Measurements from ENCODE around the gene AKAP7. TPM values are rescaled to one million over a fixed set of nuclear protein-coding genes. Genes with fewer than 3 reads are reported as not detected.

The AKAP7 gene
- total RNA-seq, 1 experiment from 2014 or later, result 3.1 TPM

DNA sequence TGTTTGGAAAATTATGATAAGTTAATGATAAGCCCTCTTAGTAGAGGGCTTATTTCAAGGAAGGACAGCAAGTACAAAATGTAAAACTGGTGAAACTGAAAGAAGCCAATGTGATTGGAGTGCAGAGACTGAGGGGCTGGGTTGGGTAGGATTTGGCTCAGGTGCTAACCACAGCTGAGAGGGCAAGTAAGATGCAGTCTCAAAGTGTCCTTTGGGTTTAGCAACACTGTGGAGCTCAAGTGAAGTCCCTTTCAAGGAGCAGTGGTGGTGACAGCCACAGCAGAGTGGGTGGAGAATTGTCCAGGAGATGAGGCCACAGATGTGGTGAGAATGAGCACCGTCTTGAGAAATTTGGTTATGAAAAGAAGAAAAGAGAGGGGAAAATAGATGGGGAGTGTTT, 181.4 kb downstream of the AKAP7 start:
- TF ChIP-seq SIN3A (IDR thresholded peaks at IDR 0.05; ENCODE audit: low read depth) (no peak), ATF3 (IDR thresholded peaks at IDR 0.05) (no peak), SP1 (IDR thresholded peaks at IDR 0.05; ENCODE audit: low read depth) (no peak), TCF7L2 (IDR thresholded peaks at IDR 0.05; ENCODE audit: borderline replicate concordance, extremely low read depth, insufficient read depth, insufficient read length) (no peak), CEBPB (IDR thresholded peaks at IDR 0.05; ENCODE audit: low read depth) (no peak)
- TF ChIP-seq, protein P1, sequence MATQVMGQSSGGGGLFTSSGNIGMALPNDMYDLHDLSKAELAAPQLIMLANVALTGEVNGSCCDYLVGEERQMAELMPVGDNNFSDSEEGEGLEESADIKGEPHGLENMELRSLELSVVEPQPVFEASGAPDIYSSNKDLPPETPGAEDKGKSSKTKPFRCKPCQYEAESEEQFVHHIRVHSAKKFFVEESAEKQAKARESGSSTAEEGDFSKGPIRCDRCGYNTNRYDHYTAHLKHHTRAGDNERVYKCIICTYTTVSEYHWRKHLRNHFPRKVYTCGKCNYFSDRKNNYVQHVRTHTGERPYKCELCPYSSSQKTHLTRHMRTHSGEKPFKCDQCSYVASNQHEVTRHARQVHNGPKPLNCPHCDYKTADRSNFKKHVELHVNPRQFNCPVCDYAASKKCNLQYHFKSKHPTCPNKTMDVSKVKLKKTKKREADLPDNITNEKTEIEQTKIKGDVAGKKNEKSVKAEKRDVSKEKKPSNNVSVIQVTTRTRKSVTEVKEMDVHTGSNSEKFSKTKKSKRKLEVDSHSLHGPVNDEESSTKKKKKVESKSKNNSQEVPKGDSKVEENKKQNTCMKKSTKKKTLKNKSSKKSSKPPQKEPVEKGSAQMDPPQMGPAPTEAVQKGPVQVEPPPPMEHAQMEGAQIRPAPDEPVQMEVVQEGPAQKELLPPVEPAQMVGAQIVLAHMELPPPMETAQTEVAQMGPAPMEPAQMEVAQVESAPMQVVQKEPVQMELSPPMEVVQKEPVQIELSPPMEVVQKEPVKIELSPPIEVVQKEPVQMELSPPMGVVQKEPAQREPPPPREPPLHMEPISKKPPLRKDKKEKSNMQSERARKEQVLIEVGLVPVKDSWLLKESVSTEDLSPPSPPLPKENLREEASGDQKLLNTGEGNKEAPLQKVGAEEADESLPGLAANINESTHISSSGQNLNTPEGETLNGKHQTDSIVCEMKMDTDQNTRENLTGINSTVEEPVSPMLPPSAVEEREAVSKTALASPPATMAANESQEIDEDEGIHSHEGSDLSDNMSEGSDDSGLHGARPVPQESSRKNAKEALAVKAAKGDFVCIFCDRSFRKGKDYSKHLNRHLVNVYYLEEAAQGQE (IDR thresholded peaks at IDR 0.05; ENCODE audit: low read depth), result no peak
- no peak overlapping the region for H3K4me3 ChIP-seq (replicated peaks in 1 of 2; ENCODE audit: low read depth in 1 of 2, low read length in 2 of 2)
- H3K27ac ChIP-seq (ENCODE audit: low read depth, low read length), result no peak overlapping the region
- POLR2A ChIA-PET, result no interaction called here
- no peak overlapping the region for H3K9ac ChIP-seq (ENCODE audit: low read length)
- no peak for DNase-seq (ENCODE audit: low read depth, low spot score)
- H3K4me1 ChIP-seq (ENCODE audit: control insufficient read depth in 1 of 2, insufficient read depth in 2 of 2, low read length in 2 of 2), result no peaks in the 10 kb centered on the region
- no peaks in the 10 kb centered on the region for H3K9me2 ChIP-seq (ENCODE audit: insufficient read depth)
- H3K9me3 ChIP-seq (ENCODE audit: control insufficient read depth in 1 of 2, insufficient read depth in 1 of 2, low read depth in 1 of 2, low read length in 2 of 2), result no peaks in the 10 kb centered on the region
- ATAC-seq, result no peak
- no peaks in the 10 kb centered on the region for H3K79me2 ChIP-seq (ENCODE audit: insufficient read depth, low read length)
- no TSS peak for BruUV-seq (replicated peaks)
- RAD21 ChIA-PET (ENCODE audit: low non-redundant PET in 1 of 2, low total read pairs in 2 of 2, uncharacterized antibody in 2 of 2, unreplicated experiment in 2 of 2), result no interaction called here
- intact Hi-C loops (cut with micrococcal nuclease), result no loop called here
- CTCF ChIA-PET, result no interaction called here
- H3K4me2 ChIP-seq (ENCODE audit: low read length), result no peak overlapping the region
- H4K20me1 ChIP-seq (ENCODE audit: insufficient read depth), result no peaks in the 10 kb centered on the region
- H3K27me3 ChIP-seq (ENCODE audit: insufficient read depth, low read length), result no peaks in the 10 kb centered on the region
- H2AFZ ChIP-seq (ENCODE audit: low read depth, low read length, poor library complexity, severe bottlenecking), result no peak overlapping the region
- H3K36me3 ChIP-seq (ENCODE audit: control insufficient read depth in 1 of 2, insufficient read depth in 2 of 2, low read length in 2 of 2), result no peaks in the 10 kb centered on the region

DNA sequence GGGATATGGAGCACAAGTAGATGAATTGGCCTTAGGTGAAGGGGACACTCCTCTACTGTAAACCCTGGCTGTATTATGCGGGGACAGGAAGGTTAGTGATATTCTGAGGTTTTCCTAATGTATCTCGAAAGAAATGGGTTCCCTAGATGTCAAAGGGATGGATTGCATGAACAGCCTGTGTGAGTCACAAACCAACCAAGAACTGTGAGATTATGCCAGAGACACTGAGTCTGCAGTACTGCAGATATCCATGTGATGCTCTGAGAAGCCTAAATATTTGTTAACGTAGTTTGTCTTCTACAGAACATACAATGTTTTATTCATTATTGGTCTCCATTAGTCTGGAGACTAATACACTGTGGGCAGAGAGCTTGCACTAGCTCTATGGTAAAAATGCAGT, 182.2 kb downstream of the AKAP7 start:
- ATAC-seq, result no peak
- intact Hi-C loops (cut with micrococcal nuclease), result no loop called here
- POLR2A ChIA-PET, result no interaction called here
- RAD21 ChIA-PET (ENCODE audit: low non-redundant PET in 1 of 2, low total read pairs in 2 of 2, uncharacterized antibody in 2 of 2, unreplicated experiment in 2 of 2), result no interaction called here
- H3K27ac ChIP-seq (ENCODE audit: low read depth, low read length), result no peak overlapping the region
- no peak overlapping the region for H3K4me3 ChIP-seq (replicated peaks in 1 of 2; ENCODE audit: low read depth in 1 of 2, low read length in 2 of 2)
- H3K27me3 ChIP-seq (ENCODE audit: insufficient read depth, low read length), result no peaks in the 10 kb centered on the region
- no peaks in the 10 kb centered on the region for H3K36me3 ChIP-seq (ENCODE audit: control insufficient read depth in 1 of 2, insufficient read depth in 2 of 2, low read length in 2 of 2)
- H3K4me2 ChIP-seq (ENCODE audit: low read length), result no peak overlapping the region
- no peak overlapping the region for H2AFZ ChIP-seq (ENCODE audit: low read depth, low read length, poor library complexity, severe bottlenecking)
- CTCF ChIA-PET, result no interaction called here
- BruUV-seq (replicated peaks), result no TSS peak
- no peak for DNase-seq (ENCODE audit: low read depth, low spot score)
- H3K9ac ChIP-seq (ENCODE audit: low read length), result no peak overlapping the region
- H3K9me2 ChIP-seq (ENCODE audit: insufficient read depth), result no peaks in the 10 kb centered on the region
- no peaks in the 10 kb centered on the region for H3K79me2 ChIP-seq (ENCODE audit: insufficient read depth, low read length)
- H3K9me3 ChIP-seq (ENCODE audit: control insufficient read depth in 1 of 2, insufficient read depth in 1 of 2, low read depth in 1 of 2, low read length in 2 of 2), result no peaks in the 10 kb centered on the region
- no peaks in the 10 kb centered on the region for H3K4me1 ChIP-seq (ENCODE audit: control insufficient read depth in 1 of 2, insufficient read depth in 2 of 2, low read length in 2 of 2)
- no peaks in the 10 kb centered on the region for H4K20me1 ChIP-seq (ENCODE audit: insufficient read depth)
- no peak for TF ChIP-seq SP1 (IDR thresholded peaks at IDR 0.05; ENCODE audit: low read depth)
- TF ChIP-seq CEBPB (IDR thresholded peaks at IDR 0.05; ENCODE audit: low read depth), result no peak
- TF ChIP-seq EGR1 (IDR thresholded peaks at IDR 0.05; ENCODE audit: low read depth), result no peak
- TF ChIP-seq, protein P2, sequence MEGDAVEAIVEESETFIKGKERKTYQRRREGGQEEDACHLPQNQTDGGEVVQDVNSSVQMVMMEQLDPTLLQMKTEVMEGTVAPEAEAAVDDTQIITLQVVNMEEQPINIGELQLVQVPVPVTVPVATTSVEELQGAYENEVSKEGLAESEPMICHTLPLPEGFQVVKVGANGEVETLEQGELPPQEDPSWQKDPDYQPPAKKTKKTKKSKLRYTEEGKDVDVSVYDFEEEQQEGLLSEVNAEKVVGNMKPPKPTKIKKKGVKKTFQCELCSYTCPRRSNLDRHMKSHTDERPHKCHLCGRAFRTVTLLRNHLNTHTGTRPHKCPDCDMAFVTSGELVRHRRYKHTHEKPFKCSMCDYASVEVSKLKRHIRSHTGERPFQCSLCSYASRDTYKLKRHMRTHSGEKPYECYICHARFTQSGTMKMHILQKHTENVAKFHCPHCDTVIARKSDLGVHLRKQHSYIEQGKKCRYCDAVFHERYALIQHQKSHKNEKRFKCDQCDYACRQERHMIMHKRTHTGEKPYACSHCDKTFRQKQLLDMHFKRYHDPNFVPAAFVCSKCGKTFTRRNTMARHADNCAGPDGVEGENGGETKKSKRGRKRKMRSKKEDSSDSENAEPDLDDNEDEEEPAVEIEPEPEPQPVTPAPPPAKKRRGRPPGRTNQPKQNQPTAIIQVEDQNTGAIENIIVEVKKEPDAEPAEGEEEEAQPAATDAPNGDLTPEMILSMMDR (IDR thresholded peaks at IDR 0.05 in 2 of 3, conservative IDR thresholded peaks at IDR 0.05 in 1 of 3; ENCODE audit: borderline replicate concordance in 1 of 3, insufficient read depth in 1 of 3, low read depth in 2 of 3, low read length in 2 of 3), result no peak
- no peak for TF ChIP-seq POLR2AphosphoS5 (IDR thresholded peaks at IDR 0.05; ENCODE audit: low read depth, low read length)
- TF ChIP-seq SRF (IDR thresholded peaks at IDR 0.05; ENCODE audit: low read depth), result no peak
- TF ChIP-seq ELF1 (IDR thresholded peaks at IDR 0.05; ENCODE audit: borderline replicate concordance, low read depth), result no peak
- TF ChIP-seq SIN3A (IDR thresholded peaks at IDR 0.05; ENCODE audit: low read depth), result no peak
- TF ChIP-seq MAX (IDR thresholded peaks at IDR 0.05), result no peak
- TF ChIP-seq ZNF274 (IDR thresholded peaks at IDR 0.05; ENCODE audit: low read depth, low read length), result no peak
- no peak for TF ChIP-seq YY1 (IDR thresholded peaks at IDR 0.05; ENCODE audit: extremely low read depth, insufficient replicate concordance, low read depth, low read length)
- no peak for TF ChIP-seq EZH2 (IDR thresholded peaks at IDR 0.05)
- TF ChIP-seq ZFX (IDR thresholded peaks at IDR 0.05), result no peak
- TF ChIP-seq JUND (IDR thresholded peaks at IDR 0.05), result no peak
